ENCODE measurements around the gene CASKIN2.

- TF ChIP-seq POLR2A (IDR thresholded peaks at IDR 0.05; ENCODE audit: low read length), result no peak
- no peak for TF ChIP-seq GATA1 (IDR thresholded peaks at IDR 0.05; ENCODE audit: low read depth, low read length)
Observed at GRCh38 chr17:75565066-75565465, 49.7 kb upstream of the CASKIN2 start.

Data from erythroblast (primary cell).